Stimulated activated CD8-positive, alpha-beta memory T cell treated with anti-CD3 and anti-CD28 coated beads, Interleukin-7, amount 100 ng/mL, for 1 hour (primary cell): Measurements from ENCODE around the gene ULK4.
"Not testable (repeated sequence)": the region's sequence is repeated elsewhere in the genome, so short reads cannot be mapped to it uniquely, and the experiment has no call there.

Experiments used
- DNase-seq, 2 donors: peaks; one replicate each; pipeline ENCODE4 v3.0.0-alpha.2; 2020; ENCODE audit warnings: low read depth in 2 of 2

ULK4 gene

DNA sequence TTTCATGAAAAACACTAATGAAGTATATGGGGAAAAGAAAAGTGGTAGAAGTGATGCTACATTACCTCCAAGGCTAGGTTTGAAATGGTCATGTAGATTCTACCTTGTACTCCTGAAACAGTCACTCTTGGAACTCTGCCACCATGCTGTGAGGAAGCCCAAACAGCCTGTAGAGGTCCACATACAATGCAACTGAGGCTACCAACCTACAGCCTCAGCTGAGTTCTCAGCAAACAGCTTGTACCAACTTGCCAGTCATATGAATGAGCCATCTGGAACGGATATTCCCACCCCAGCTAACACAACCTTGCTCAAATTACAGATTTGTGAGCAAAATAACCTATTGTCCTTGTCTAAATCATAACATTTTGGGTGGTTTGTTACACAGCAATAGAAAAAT lies 193.5 kb downstream of the ULK4 start:
- no peak for DNase-seq

DNA sequence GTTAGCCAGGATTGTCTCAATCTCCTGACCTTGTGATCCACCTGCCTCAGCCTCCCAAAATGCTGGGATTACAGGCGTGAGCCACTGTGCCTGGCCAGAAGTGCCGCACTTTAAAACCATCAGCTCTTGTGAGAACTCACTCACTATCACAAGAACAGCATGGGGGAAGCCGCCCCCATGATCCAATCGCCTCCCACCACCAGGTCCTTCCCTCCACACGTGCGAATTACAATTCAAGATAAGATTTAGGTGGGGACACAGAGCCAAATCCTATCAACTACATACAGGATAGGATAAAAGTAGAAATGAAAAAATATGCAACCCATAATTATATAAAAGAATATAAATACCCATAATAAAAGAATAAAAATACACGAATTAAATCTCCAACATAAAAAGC lies 199.0 kb downstream of the ULK4 start:
- DNase-seq: not testable (repeated sequence)

DNA sequence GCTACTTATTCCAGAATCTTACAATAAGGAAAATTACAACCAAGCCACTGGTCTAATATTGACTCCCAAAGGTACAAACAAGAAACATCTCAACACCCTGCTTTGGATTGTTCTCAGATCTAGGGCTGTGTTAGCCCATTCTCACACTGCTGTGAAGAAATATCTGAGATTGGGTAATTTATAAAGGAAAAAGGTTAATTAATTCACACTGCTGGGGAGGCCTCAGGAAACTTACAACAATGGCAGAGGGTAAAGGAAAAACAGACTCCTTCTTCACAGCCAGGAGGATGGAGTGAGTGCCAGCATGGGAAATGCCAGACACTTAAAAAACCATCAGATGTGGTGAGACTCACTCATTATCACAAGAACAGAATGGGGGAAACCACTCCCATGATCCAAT lies 208.3 kb downstream of the ULK4 start:
- no peak for DNase-seq

DNA sequence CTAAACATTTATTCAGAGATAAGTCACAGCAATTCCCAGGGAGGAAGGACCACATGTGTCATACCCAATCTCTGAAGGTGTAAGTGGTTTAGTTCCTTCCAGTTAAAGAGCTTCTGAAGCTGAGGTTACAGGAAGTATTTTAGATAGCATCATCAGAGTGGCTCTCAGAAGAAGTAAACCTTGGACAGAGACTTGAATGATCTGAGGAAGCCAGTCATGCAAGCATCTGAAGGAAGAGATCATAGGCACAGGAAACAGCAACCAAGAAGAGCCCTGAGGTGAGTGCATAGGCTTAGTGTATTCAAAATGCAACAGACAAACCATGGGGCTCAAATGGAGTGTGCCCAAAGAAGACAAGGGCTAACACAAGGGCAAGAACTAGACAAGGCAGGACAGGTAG lies 210.3 kb downstream of the ULK4 start:
- no peak for DNase-seq

DNA sequence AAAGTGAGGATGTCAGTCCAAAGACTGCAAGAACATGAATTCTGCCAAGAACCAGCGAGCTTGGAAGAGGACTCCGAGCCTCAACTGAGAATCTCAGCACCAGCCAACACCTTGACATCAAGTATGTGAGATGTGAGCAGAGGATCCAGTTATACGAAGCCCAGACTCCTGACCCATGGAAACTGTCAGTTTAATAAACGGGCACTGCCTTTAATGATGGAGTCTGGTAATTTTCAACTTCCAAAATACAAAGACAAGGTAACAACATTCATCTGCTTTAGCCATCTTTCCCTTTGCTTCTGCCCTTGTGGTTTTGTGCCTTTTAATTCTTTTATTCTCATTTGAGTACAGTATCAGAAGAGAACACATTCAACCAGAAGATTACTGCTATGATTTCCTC lies 211.9 kb downstream of the ULK4 start:
- no peak for DNase-seq

DNA sequence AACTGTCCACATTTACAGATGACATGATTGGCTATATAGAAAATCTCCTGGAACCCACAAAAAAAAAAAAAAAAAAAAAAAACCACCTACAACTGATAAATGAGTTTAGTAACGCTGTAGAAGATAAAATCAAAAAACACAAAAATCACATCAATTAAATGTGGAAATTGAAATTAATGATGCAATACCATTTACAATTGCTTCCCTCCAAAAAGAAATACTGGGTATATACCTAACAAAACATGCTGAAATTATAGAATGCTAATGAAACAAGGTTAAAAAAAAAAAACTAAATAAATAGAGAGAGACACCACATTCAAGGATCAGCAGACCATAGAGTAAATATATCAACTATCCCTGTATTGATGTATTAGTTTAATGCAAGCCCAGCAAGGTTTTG lies 215.7 kb downstream of the ULK4 start:
- DNase-seq: no peak

DNA sequence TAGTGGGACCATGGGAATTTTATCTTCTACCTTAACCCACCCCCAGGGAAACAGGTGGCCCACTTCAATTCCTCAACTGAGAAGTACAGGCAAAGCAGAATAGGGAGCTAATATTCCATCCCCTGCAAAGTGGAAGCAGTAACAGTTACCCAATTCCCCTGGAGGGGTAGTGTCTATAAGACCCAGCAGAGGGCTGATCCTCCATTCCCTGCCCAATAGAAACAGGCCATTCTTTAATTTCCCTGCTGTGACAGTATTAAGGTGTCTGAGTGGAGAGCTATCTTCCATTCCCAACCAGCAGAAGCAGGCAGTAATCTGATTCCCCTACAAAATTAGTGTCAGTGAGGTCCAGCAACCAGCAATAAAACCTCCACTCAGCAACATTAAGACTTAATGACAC lies 219.8 kb downstream of the ULK4 start:
- DNase-seq: no peak

DNA sequence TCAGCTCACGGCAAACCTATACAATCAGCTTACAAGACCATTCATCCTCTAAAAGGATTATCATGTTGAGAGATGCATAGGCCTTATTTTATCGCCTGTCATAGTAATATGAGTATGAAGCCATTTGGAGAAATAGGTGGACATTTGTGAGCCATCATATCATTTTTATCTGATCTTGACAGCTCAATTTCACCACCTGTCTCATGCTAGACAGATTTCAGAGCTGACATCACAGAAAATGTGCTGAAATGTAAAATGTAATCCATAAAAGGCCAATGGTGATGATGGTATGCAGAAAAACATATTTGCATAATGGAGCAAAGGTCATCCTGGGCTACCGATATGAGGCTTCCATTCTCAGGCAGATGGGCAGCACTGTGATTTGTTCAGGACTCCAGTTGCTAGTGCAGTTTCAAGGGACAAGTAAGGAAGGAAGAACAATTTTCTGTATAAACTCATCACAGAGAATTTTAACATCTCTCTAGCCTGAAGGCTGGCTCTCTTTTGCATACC lies 221.5 kb downstream of the ULK4 start:
- no peak for DNase-seq

DNA sequence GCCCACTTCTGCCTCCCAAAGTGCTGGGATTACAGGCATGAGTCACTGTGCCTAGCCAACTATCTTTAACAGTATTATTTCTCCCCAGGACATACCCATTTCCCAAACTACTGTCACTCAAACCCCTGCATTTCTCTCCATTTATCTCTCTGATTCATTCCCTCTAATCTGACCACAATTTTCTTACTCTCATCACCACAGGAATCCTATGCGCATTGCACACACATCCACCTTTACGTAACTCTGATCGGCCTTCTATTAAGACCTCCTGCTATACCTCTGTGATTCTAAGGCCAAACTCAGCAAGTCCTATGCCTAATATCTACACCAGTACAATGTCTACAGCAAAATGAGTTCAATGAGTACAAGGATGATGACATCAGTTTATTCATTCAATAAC lies 235.0 kb downstream of the ULK4 start:
- DNase-seq: no peak

DNA sequence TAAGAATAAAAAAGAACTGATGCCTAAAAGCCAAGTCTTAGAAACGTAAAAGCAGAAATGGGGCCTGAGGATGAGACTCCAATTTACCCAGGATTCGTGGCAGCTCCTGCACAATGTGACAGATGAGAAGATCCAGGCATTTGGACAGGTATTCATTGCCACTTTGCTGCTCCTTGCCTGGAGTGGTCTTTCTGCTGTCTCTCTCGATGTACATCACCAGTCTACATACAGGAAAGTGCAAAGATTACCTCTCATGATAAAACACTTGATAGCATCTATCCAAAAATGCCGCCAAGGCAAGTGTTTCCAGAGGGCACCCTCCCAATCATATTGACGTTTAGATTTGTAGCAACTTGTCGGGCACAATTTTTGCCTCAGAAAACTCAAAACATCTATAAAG lies 244.3 kb downstream of the ULK4 start:
- DNase-seq: no peak

DNA sequence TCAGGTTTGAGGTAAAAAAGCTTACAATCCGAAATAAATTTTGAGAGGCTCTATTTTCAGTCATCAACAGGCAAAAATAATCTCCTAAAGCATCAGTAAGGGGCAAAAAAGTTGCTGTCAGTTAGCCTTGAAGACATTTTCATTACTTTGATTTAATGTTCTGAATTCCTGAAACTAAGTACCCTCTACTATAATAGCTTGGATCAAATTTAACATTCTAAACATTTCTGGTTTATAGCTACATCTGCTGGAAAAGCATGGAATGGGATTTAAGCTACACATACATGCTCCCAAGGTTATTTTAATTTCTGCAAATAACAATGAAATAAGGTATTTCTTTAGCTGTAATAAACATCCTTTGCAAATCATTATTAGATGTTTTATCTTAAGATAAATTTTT lies 245.4 kb downstream of the ULK4 start:
- no peak for DNase-seq

DNA sequence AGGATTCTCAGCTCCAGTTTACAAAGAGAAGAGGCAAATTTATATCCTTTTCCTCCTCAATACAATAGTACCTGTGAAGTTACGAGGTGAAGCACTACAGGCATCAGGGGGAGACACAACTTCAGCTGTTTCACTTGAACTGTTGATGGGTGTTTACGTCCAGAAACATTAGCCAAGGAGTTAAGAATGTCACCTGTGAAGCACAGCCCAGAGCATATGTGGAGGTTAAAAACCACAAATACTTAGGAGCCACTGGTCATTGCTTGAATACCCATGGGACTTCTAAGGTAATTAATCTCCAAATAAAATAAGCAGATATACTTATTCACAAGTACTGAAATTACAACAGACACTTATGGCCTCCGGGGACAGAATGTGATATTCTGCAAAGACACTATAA lies 246.5 kb downstream of the ULK4 start:
- DNase-seq: no peak

DNA sequence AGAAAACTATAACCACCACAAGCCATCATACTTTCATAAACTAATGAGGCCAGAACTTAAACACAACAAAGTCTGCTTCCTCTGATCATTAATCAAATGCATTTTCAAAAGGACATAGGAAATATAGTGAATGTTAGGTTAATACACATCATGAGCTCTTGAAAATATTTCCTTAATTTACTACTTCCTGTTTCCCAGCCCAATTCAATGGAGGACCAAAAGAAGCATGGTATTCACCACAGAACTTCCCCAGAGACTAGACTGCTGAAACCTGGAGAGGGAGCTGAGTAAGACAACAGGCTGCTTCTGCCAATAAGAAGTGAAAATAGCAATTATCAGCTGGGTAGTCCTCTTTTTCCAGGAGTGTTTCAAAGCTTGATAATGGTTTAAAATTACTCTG lies 250.3 kb downstream of the ULK4 start:
- DNase-seq: no peak

DNA sequence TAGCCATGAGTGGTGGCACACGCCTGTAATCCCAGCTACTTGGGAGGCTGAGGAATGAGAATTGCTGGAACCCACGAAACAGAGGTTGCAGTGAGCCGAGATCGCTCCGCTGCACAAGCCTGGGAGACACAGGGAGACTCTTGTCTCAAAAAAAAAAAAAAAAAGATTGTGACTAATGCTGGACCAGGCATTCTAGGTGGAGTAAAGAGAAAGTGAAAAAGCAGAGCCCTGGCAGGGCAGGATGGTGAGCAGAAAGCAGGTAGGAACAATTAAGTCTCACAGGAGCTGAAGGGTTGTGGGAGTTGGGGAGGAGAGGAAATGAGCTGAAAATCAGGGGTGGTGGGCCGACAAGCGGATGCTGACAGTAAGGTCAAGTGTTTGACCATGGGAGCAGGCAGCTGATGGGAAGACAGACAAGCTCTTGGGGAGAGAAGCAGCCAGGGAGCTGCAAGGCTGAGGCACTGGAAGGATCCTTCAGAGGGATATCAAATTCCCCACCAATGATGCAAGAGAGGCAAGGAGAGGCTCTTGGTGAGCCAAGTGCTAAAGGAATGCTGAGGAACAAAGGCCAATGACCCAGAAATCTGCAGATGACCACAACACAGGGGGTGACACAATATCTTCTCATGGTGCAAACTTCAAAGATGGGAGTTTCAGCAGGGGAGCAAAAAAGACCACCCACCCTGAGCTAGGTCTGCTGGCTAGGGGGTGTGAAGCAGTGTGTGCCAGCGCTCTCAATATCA lies 251.1 kb downstream of the ULK4 start:
- DNase-seq: no peak

DNA sequence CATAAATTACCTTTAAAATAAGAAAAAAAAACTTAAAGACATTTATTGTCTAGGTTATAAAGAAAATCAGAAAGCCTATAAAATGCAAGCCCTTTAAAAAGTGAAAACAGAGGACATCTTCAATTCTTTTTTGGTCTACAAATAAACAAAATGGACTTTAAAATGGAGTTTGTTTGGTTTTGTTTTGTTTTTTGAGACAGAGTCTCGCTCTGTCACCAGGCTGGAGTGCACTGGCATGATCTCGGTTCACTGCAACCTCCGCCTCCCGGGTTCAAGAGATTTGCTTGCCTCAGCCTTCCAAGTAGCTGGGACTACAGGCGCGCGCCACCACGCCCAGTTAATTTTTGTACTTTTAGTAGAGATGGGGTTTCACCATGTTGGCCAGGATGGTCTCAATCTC lies 252.7 kb downstream of the ULK4 start:
- not testable (repeated sequence) for DNase-seq

DNA sequence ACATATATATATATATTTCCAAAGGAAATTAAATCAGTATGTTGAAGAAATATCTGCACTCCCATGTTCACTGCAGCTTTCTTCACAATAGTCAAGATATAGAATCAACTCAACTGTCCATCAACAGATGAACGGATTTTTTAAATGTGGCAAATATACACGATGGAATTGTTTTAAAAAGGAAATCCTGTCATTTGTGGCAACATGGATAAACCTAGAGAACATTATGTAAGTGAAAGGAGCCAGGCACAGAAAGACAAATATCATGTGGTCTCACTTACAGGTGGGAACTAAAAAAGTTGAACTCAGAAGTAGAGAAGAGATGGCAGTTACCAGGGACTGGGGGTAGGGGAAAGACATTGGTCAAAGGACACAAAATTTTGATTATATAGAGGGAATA lies 253.7 kb downstream of the ULK4 start:
- DNase-seq: no peak

DNA sequence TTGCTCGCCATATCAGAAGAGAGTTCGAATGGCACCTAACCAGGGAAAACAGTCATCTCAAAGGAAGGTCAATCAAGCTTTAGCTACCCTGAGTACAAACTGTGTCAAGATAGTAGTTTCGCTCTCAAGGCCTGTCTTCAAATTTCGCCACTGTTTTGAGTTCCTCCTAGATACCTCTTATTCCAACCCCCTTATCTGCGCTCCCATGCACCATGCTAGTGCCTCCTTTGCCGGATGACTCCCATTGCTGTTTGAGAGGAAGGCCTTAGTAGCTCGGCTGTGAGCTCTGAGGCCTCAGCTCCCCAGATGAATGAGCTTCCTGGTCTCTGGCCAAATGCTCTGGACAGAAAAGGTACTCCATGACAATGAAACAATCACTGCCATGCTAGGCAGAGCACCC lies 256.0 kb downstream of the ULK4 start:
- DNase-seq: no peak

DNA sequence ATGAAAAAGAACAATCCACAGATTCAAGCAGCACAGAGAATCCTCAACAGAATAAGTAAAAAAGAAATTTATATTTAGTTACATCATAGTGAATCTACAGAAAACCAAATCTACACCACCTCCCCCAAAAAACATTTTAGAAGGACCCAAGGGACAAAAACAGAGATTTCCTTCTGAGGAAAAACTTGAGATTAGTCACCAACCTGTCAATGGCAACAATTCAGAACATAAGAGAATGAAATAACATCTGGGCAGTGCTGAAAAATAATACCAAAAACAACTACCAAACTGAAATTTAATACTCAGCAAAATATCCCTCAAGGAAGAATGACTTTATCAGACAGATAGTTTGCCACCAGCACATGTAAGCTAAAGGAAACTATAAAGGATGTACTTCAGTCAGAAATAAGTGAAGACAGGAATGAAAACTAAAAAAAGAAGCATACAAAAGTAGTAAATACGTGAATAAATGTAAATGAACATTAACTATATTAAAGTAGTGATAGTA lies 260.7 kb downstream of the ULK4 start:
- DNase-seq: no peak

DNA sequence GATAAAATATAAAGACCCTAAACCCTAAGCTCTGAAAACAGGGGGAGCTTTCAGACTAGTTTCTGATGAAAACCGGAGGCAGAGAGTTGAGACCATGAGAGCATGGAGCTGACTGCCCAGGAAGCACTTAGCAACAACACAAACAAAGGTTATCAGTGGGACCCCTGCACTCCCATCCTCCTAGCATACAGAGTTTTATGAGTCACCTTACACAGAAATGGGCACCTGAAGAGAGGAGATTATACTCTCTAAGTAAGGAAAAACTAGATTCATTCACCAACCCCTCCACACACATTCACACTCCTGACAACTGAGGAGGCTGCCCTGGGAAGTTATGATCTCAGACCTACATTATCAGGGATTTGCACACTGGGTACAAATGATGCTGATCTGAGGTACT lies 261.7 kb downstream of the ULK4 start:
- DNase-seq: no peak

DNA sequence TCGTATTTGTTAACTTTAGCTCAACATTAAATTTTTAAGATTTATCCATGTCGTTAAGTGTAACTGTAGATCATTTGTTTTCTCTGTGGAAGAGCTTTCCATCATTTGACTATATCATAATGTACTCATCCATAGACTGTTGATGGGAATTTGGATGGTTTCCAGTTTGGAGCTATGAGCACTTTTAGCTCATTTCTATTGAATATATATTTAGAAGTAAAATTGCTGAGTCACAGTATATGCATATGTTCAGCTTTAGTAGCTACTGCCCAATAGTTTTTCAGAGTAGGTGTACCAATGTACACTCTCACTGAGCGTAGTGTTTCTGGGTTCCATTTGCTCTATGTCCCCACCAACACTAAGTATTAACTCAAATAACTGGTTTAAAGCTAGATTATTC lies 263.0 kb downstream of the ULK4 start:
- no peak for DNase-seq

DNA sequence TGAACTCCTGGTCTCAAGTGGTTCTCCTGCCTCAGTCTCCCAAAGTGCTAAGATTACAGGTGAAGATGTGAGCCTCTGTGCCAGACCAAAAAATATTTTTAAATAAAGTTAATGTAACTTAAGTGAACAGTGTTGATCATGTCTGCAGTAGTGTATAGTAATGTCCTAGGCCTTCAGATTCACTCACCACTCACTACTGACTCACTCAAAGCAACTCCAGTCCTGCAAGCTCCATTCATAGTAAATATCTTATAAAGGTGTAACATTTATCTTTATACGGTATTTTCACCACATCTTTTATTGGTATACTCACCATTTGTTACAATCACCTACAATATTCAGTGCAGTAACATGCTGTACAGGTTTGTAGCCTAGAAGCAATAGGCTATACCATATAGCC lies 264.2 kb downstream of the ULK4 start:
- no peak for DNase-seq

DNA sequence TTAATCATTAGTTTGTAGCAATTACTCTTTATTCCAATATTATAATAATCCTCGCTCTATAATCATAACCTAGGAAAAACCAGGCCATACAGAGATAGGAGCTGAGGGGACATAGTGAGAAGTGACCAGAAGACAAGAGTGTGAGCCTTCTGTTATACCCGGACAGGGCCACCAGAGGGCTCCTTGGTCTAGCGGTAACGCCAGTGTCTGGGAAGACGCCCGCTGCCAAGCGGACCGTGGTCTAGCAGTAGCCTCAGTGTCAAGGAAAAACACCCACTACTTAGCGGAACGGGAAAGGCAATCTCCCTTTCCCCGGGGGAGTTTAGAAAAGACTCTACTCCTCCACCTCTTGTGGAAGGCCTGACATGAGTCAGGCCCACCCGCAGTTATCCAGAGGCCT lies 266.1 kb downstream of the ULK4 start:
- DNase-seq: not testable (repeated sequence)

DNA sequence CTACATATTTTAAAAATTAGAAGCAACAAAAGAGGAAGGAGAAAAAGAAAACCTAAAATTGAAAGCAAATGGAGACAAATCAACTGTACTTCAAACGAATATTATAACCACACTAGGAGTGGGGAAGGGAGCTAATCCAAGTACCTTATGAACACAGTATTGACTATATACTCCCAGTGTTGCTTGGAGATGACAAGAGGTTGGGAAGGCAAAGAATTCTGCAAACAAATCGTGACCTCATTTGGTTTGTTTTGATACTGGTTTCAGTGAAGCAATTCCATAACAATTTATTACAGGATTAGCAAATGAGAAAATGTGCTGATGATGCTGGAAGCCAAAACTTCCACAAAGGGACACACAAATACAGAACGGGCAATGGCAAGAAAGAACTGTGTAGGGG lies 268.1 kb downstream of the ULK4 start:
- DNase-seq: no peak
